Naive thymus-derived CD4-positive, alpha-beta T cell (primary cell): ENCODE data around the gene PLN. TPM values are rescaled to one million over a fixed set of nuclear protein-coding genes. Genes with fewer than 3 reads are reported as not detected.

Source experiments
- ATAC-seq: fragments of 150-1000 bp; cut with Tn5 transposase; 2 replicates; pipeline ENCODE4 v1.10.0; 2021; ENCODE audit warnings: mild to moderate bottlenecking, moderate library complexity
- CTCF ChIA-PET: fragments of 350-600 bp; sonication (Branson Sonifier 250); formaldehyde crosslinking; loops from one replicate; lab custom pipeline; 2021; ENCODE audit warnings: antibody characterized with exemption; lab: Charles Lee
- POLR2A ChIA-PET: fragments of 350-600 bp; sonication (Branson Sonifier 250); formaldehyde crosslinking; loops from one replicate; lab custom pipeline; 2021; ENCODE audit warnings: antibody characterized with exemption, inconsistent platforms; lab: Charles Lee
- DNase-seq, 9 donors: peaks; one replicate each; pipeline versions ENCODE4 v3.0.0 to v3.0.0-alpha.2; 2020 to 2022; ENCODE audit warnings: mixed read lengths in 1 of 9
- H3K27ac ChIP-seq: one replicate; pipeline ENCODE4 v1.7.0; 2013; ENCODE audit warnings: mild to moderate bottlenecking, low read depth, low read length, moderate library complexity
- H3K27me3 ChIP-seq, 2 donors: one replicate each; pipeline ENCODE4 v1.7.0; 2013; ENCODE audit warnings: low read length in 2 of 2, mild to moderate bottlenecking in 2 of 2, moderate library complexity in 2 of 2; ENCODE audit not compliant: control insufficient read depth in 2 of 2, insufficient read depth in 2 of 2
- H3K36me3 ChIP-seq, 3 experiments: 1 replicate in 2 of 3; 2 replicates in 1 of 3; pipeline ENCODE4 v1.7.0; 2013; ENCODE audit warnings: low read length in 3 of 3, mild to moderate bottlenecking in 3 of 3, moderate library complexity in 1 of 3; ENCODE audit not compliant: insufficient read depth in 3 of 3, control insufficient read depth in 2 of 3
- H3K4me1 ChIP-seq, 2 donors: one replicate each; pipeline ENCODE4 v1.7.0; 2013; ENCODE audit warnings: low read length in 2 of 2, mild to moderate bottlenecking in 2 of 2, moderate library complexity in 1 of 2; ENCODE audit not compliant: control insufficient read depth in 2 of 2, insufficient read depth in 2 of 2
- H3K4me3 ChIP-seq: 2 replicates; pipeline ENCODE4 v1.7.0; 2013; ENCODE audit warnings: mild to moderate bottlenecking, low read length
- H3K9me3 ChIP-seq, 3 experiments: 1 replicate in 2 of 3; 2 replicates in 1 of 3; pipeline ENCODE4 v1.7.0; 2013; ENCODE audit warnings: low read length in 3 of 3; ENCODE audit not compliant: control insufficient read depth in 2 of 3
- H3K27ac Mint-ChIP-seq, 9 donors: one replicate each; pipeline ENCODE4 v1.8.0; 2020 to 2022; ENCODE audit warnings: mixed read lengths in 9 of 9, mild to moderate bottlenecking in 8 of 9, moderate library complexity in 5 of 9, inconsistent platforms in 2 of 9
- H3K27me3 Mint-ChIP-seq, 5 donors: one replicate each; pipeline ENCODE4 v1.8.0; 2021 to 2022; ENCODE audit warnings: mixed read lengths in 5 of 5, mild to moderate bottlenecking in 1 of 5
- H3K36me3 Mint-ChIP-seq, 5 donors: one replicate each; pipeline ENCODE4 v1.8.0; 2020 to 2022; ENCODE audit warnings: mixed read lengths in 5 of 5, mild to moderate bottlenecking in 3 of 5, inconsistent platforms in 1 of 5
- H3K4me1 Mint-ChIP-seq, 7 donors: one replicate each; pipeline ENCODE4 v1.8.0; 2020 to 2022; ENCODE audit warnings: mixed read lengths in 7 of 7, mild to moderate bottlenecking in 3 of 7, inconsistent platforms in 1 of 7
- H3K4me3 Mint-ChIP-seq, 10 donors: one replicate each; pipeline ENCODE4 v1.8.0; 2020 to 2022; ENCODE audit warnings: mild to moderate bottlenecking in 10 of 10, mixed read lengths in 10 of 10, moderate library complexity in 6 of 10, inconsistent platforms in 2 of 10
- H3K9me3 Mint-ChIP-seq, 11 donors: one replicate each; pipeline ENCODE4 v1.8.0; 2020 to 2022; ENCODE audit warnings: mixed read lengths in 11 of 11, mild to moderate bottlenecking in 4 of 11, inconsistent platforms in 1 of 11, moderate library complexity in 1 of 11
- intact Hi-C, 2 donors: fragments of 100-400 bp; cut with micrococcal nuclease; formaldehyde crosslinking; loops; one replicate each; pipeline ENCODE4 v1.15.1; 2023
- polyA plus RNA-seq, 2 donors: library from polyadenylated mRNA; unstranded; fragments of 300-500 nt; fragmentation: Illumina TruSeq; gene quantifications; one replicate each; pipeline ENCODE4 v1.2.3, GENCODE V29; 2021
- total RNA-seq, 6 experiments: library from RNA in 5 of 6; stranded (reverse) in 5 of 6; gene quantifications; 1 replicate in 5 of 6; 2 replicates in 1 of 6; pipeline ENCODE4 v1.2.3 and lab custom pipeline; 2021 to 2026

Gene PLN
- total and polyA plus RNA-seq, 7 experiments from 2014 or later = 0.09 to 0.34 (median 0.20) TPM; not detected in 2

DNA sequence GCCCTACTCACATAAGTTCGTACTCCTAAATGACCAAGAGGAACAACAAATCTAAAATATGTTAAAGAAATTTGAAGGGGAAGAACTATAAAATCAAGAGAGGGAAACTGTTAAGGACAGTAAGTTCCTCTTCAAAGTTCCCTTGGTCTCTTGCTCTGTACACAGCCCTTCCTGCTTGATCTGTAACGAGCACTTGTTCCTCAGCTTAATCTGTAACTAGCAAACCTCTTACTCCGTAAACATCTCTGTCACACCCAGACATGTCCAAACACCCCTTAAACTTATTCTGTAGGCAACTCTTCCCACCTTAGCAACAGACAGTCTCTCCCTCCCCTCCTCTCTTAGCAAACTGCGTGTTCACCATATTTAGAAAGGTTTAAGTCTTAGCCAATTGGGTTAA is 29.9 kb downstream of the PLN start:
- Histone ChIP-seq H3K9me3 (peaks cover 4 to 72% (median 36%) of the 10 kb centered on the region in 3 experiments), H3K4me1 (no peaks in the 10 kb centered on the region), H3K4me3 (no peak overlapping the region), H3K27me3 (no peaks in the 10 kb centered on the region), H3K36me3 (peaks cover 0 to 64% (median 6%) of the 10 kb centered on the region in 3 experiments), H3K27ac (no peak overlapping the region)
- intact Hi-C loops = no loop called here
- ATAC-seq (no peak), DNase-seq (no peak)
- Mint-ChIP-seq H3K36me3 (peaks cover 53 to 91% (median 86%) of the 10 kb centered on the region in 5 donors), H3K27ac (peak overlapping the region in 5 of 9 donors; percentile 13 to 56 (median 36)), H3K9me3 (peaks cover 13 to 91% (median 63%) of the 10 kb centered on the region in 11 donors), H3K4me1 (peaks cover 0 to 20% (median 7%) of the 10 kb centered on the region in 7 donors), H3K4me3 (no peak overlapping the region), H3K27me3 (no peaks in the 10 kb centered on the region)
- ChIA-PET POLR2A (no interaction called here), CTCF (interaction anchor here (0.9 kb wide), 1 partner anchor 225 kb away, joined by 3 read pairs; no protein-coding TSS in a partner anchor)

DNA sequence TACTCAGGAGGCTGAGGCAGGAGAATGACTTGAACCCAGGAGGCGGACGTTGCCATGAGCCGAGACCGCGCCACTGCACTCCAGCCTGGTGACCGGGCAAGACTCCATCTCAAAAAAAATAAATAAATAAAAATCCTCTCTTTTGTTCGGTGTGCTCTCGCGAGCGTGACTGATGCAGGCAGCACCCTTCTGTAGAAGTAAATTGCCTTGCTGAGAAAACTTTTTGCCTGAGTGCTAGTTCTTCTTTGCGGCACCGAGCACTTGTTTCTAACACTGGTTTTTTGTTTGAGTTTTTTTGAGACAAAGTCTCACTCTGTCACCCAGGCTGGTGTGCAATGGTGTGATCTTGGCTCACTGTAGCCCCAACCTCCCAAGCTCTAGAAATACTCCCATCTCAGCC is 30.5 kb downstream of the PLN start:
- intact Hi-C loops = no loop called here
- no peak for ATAC-seq
- peaks cover 0 to 20% (median 7%) of the 10 kb centered on the region in 7 donors for H3K4me1 Mint-ChIP-seq
- H3K27ac ChIP-seq = no peak overlapping the region
- POLR2A ChIA-PET = no interaction called here
- CTCF ChIA-PET = interaction anchor here (1.5 kb wide), 1 partner anchor 13 kb away, joined by 4 read pairs; no protein-coding TSS in a partner anchor
- peak overlapping the region in 1 of 9 donors; percentile 19 for H3K27ac Mint-ChIP-seq
- DNase-seq = peak in 2 of 9 donors; percentile 18 to 19
- H3K27me3 Mint-ChIP-seq = no peaks in the 10 kb centered on the region
- peaks cover 53 to 94% (median 84%) of the 10 kb centered on the region in 5 donors for H3K36me3 Mint-ChIP-seq
- peaks cover 4 to 71% (median 36%) of the 10 kb centered on the region in 3 experiments for H3K9me3 ChIP-seq
- H3K9me3 Mint-ChIP-seq = peaks cover 13 to 92% (median 63%) of the 10 kb centered on the region in 11 donors
- H3K4me1 ChIP-seq = no peaks in the 10 kb centered on the region
- H3K27me3 ChIP-seq = no peaks in the 10 kb centered on the region
- no peak overlapping the region for H3K4me3 Mint-ChIP-seq
- peaks cover 0 to 64% (median 6%) of the 10 kb centered on the region in 3 experiments for H3K36me3 ChIP-seq
- H3K4me3 ChIP-seq = no peak overlapping the region

DNA sequence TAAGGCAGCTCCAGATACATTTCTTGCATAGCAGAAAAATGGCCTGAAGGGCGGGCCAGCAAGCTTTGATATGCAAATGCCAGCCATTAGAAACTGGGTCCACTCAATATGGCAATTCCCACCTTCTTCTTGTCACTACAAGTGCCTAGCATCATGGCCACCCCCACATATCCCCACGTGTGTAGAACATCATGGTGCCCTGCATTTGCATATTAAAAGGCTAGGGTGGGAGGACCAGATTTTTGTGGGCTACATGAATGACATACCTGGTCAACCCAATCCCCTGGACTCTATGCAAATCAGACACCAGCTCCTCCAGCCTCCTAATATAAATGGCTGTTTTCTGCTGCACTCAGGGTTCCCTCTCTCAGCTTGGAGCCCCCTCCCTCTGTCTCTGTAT is 31.7 kb downstream of the PLN start:
- no peaks in the 10 kb centered on the region for H3K4me1 ChIP-seq
- H3K27ac Mint-ChIP-seq = peak overlapping the region in 1 of 9 donors; percentile 66
- intact Hi-C loops = loop anchor here in 1 of 2 donors (2.0 kb wide), 1 partner anchor 15 kb away; no protein-coding TSS in a partner anchor
- H3K9me3 ChIP-seq = peaks cover 0 to 60% (median 26%) of the 10 kb centered on the region in 3 experiments
- no peaks in the 10 kb centered on the region for H3K27me3 ChIP-seq
- ChIA-PET POLR2A (interaction anchor here (1.2 kb wide), 1 partner anchor 14 kb away, joined by 3 read pairs; no protein-coding TSS in a partner anchor), CTCF (interaction anchor here (1.1 to 1.5 kb wide), 2 partner anchors 14 to 293 kb away, joined by 3 to 4 read pairs; no protein-coding TSS in a partner anchor)
- peaks cover 0 to 53% (median 6%) of the 10 kb centered on the region in 3 experiments for H3K36me3 ChIP-seq
- H3K27me3 Mint-ChIP-seq = no peaks in the 10 kb centered on the region
- DNase-seq (no peak), ATAC-seq (no peak)
- peaks cover 43 to 85% (median 73%) of the 10 kb centered on the region in 5 donors for H3K36me3 Mint-ChIP-seq
- peaks cover 3 to 81% (median 53%) of the 10 kb centered on the region in 11 donors for H3K9me3 Mint-ChIP-seq
- no peak overlapping the region for H3K27ac ChIP-seq
- no peak overlapping the region for H3K4me3 ChIP-seq
- H3K4me3 Mint-ChIP-seq = no peak overlapping the region
- H3K4me1 Mint-ChIP-seq = peaks cover 0 to 20% (median 7%) of the 10 kb centered on the region in 7 donors

DNA sequence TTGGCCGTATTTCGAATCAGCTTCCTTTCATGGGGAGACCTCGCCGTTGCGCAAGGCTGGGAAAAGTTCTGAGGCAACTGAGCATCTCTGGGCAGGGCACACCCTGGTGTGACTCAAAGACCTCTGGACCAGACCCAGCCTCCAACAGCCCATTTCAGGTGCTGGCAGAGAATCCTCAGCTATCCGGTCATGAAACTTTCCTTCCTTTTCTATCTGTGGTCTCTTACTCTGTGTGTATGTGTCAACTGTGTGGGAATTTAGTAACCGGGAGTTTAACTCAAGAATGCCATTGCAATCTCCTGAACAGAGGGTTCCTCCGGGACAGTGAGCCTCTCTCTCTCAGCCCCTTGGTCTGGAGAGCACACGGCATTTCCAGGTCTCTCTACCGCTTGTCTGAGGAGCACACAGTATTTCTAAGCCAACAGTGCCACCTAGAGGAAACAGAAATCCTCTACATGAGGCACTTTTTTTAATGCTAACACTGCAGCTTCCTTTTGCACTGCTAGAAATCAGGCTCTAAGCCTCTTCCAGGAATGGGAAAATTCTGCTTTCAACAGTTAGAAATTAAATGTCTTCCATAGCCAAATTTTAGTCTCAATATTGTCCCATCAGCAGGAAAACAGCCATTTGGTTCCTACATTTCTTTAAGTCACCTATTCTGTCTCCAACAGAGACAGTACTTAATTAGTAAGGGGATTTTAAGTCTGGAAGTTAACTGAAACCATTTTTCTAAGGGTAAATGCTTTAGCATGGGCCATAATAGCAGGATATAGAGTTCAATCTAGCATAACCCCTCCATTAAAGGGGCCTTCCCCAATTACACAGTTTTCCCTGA is 32.7 kb downstream of the PLN start:
- POLR2A ChIA-PET = no interaction called here
- CTCF ChIA-PET = interaction anchor here (0.6 to 1.3 kb wide), 3 partner anchors 22 to 294 kb away, joined by 3 to 5 read pairs (median 3); no protein-coding TSS in a partner anchor
- H3K4me3 ChIP-seq = no peak overlapping the region
- intact Hi-C loops = loop anchor here (1.0 to 2.0 kb wide), 3 partner anchors 16 to 605 kb away; no protein-coding TSS in a partner anchor
- DNase-seq (peak in 5 of 9 donors; percentile 11 to 37 (median 16)), ATAC-seq (peak; percentile 78)
- peaks cover 0 to 49% (median 20%) of the 10 kb centered on the region in 3 experiments for H3K9me3 ChIP-seq
- no peaks in the 10 kb centered on the region for H3K27me3 ChIP-seq
- peaks cover 0 to 31% (median 13%) of the 10 kb centered on the region in 7 donors for H3K4me1 Mint-ChIP-seq
- no peak overlapping the region for H3K27ac ChIP-seq
- no peaks in the 10 kb centered on the region for H3K27me3 Mint-ChIP-seq
- peaks cover 0 to 70% (median 43%) of the 10 kb centered on the region in 11 donors for H3K9me3 Mint-ChIP-seq
- H3K27ac Mint-ChIP-seq = peak overlapping the region in 7 of 9 donors; percentile 60 to 92 (median 85)
- H3K36me3 Mint-ChIP-seq = peaks cover 37 to 84% (median 68%) of the 10 kb centered on the region in 5 donors
- H3K4me3 Mint-ChIP-seq = peak overlapping the region in 2 of 10 donors; percentile 7 to 64
- H3K36me3 ChIP-seq = peaks cover 0 to 42% (median 6%) of the 10 kb centered on the region in 3 experiments
- H3K4me1 ChIP-seq = no peaks in the 10 kb centered on the region

DNA sequence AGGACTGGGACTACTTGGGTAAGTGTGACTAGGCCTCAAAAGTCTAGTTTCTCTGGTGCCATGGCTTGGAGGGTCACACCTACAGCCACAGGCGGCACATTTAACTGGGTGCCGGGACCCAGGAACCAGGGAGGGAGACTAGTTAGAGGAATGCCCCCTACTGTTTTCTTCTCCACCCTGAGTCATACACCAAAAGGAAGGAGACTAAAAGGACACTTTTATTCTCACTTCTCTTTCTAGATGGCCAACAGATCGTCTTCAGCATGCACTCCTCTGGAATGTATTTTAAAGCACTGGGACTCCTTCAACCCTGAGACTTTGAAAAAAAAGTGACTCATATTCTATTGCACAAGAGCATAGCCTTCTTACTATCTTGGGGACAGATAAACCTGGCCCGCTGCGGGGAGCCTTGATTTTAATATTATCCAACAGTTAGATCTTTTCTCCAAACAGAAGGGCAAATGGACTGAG is 33.4 kb downstream of the PLN start:
- no peak for DNase-seq
- H3K4me3 ChIP-seq = no peak overlapping the region
- Mint-ChIP-seq H3K4me1 (peaks cover 0 to 38% (median 19%) of the 10 kb centered on the region in 7 donors), H3K4me3 (no peak overlapping the region), H3K27ac (peak overlapping the region in 5 of 9 donors; percentile 60 to 92 (median 66)), H3K36me3 (peaks cover 30 to 84% (median 68%) of the 10 kb centered on the region in 5 donors), H3K27me3 (no peaks in the 10 kb centered on the region), H3K9me3 (peaks cover 0 to 63% (median 36%) of the 10 kb centered on the region in 11 donors)
- peak; percentile 67 for ATAC-seq
- H3K4me1 ChIP-seq = no peaks in the 10 kb centered on the region
- no peaks in the 10 kb centered on the region for H3K27me3 ChIP-seq
- ChIA-PET CTCF (interaction anchor here (0.6 to 1.3 kb wide), 2 partner anchors 23 to 215 kb away, joined by 3 to 5 read pairs; no protein-coding TSS in a partner anchor), POLR2A (no interaction called here)
- peaks cover 0 to 35% (median 6%) of the 10 kb centered on the region in 3 experiments for H3K36me3 ChIP-seq
- intact Hi-C loops = loop anchor here (1.0 to 2.0 kb wide), 3 partner anchors 17 to 605 kb away; no protein-coding TSS in a partner anchor
- H3K27ac ChIP-seq = no peak overlapping the region
- H3K9me3 ChIP-seq = peaks cover 0 to 42% (median 17%) of the 10 kb centered on the region in 3 experiments

DNA sequence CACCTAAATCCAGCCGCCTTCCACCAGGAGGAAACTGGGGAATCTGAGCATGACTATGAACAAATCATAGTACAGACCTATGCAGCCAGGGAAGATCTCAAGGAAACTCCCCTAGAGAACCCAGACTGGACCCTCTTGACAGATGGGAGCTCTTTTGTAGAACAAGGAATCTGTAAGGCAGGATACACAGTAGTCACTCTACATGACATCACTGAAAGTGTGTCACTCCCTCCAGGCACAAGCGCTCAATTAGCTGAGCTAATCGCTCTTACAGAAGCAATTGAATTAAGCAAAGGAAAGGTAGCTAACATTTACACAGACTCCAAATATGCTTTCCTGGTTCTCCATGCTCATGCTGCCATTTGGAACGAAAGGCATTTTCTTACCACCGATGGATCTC is 36.8 kb downstream of the PLN start:
- no peak for DNase-seq
- Mint-ChIP-seq H3K9me3 (peaks cover 0 to 29% (median 13%) of the 10 kb centered on the region in 11 donors), H3K27me3 (no peaks in the 10 kb centered on the region), H3K4me1 (peaks cover 0 to 71% (median 38%) of the 10 kb centered on the region in 7 donors), H3K27ac (peak overlapping the region in 8 of 9 donors; percentile 17 to 80 (median 62)), H3K4me3 (no peak overlapping the region), H3K36me3 (peaks cover 31 to 78% (median 57%) of the 10 kb centered on the region in 5 donors)
- Histone ChIP-seq H3K4me3 (no peak overlapping the region), H3K27ac (peak overlapping the region; percentile 19), H3K9me3 (peaks cover 0 to 10% (median 10%) of the 10 kb centered on the region in 3 experiments), H3K27me3 (no peaks in the 10 kb centered on the region), H3K4me1 (no peaks in the 10 kb centered on the region), H3K36me3 (peaks cover 0 to 15% (median 0%) of the 10 kb centered on the region in 3 experiments)
- ChIA-PET POLR2A (no interaction called here), CTCF (interaction anchor here (0.6 to 0.7 kb wide), 2 partner anchors 16 to 34 kb away, joined by 3 read pairs; no protein-coding TSS in a partner anchor)
- intact Hi-C loops = no loop called here
- ATAC-seq = no peak
